DMS114 treated with DMSO at 0.1 percent for 48 hours (cell line): ENCODE results near the gene CIB4.

Source experiments
- DNase-seq: peaks from one replicate; lab custom pipeline; 2025; ENCODE audit not compliant: unreplicated experiment; lab: John Stamatoyannopoulos, UW

Gene CIB4

GRCh38 chr2:26623541-26624495 lies 17.3 kb downstream of the CIB4 start:
- DNase-seq, result no peak

GRCh38 chr2:26621469-26622199 lies 19.5 kb downstream of the CIB4 start:
- no peak for DNase-seq

- DNase-seq, result no peak
Measured at GRCh38 chr2:26620031-26620605, 21.0 kb downstream of the CIB4 start.

GRCh38 chr2:26619521-26619951 lies 21.6 kb downstream of the CIB4 start:
- DNase-seq, result no peak

GRCh38 chr2:26619096-26619495 lies 22.1 kb downstream of the CIB4 start:
- no peak for DNase-seq

DNA sequence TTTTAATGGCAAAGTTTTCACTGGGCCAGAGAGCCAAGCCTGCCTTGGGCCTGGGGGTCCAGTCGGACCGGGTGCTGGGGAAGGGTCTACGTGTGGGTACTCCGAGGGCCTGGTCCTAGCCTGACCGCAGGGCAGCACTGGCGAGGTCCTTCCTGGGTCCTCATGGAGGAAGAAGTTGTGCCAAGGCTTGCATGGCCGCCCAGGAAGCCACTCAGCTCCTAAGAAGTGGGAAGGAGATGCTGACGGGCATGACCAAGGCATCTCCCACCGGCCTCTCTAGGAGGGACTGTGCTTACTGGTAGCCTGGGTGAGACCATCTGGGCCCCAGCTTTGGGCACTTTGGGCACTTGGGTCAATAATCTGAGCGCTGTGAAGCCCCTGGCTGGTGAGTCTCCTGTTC lies 22.6 kb downstream of the CIB4 start:
- no peak for DNase-seq

- no peak for DNase-seq
Measured at GRCh38 chr2:26617588-26618083, 23.5 kb downstream of the CIB4 start.

- DNase-seq, result no peak
Measured at GRCh38 chr2:26616706-26617587, 24.2 kb downstream of the CIB4 start.

GRCh38 chr2:26615860-26616705 lies 25.1 kb downstream of the CIB4 start:
- DNase-seq, result no peak

DNA sequence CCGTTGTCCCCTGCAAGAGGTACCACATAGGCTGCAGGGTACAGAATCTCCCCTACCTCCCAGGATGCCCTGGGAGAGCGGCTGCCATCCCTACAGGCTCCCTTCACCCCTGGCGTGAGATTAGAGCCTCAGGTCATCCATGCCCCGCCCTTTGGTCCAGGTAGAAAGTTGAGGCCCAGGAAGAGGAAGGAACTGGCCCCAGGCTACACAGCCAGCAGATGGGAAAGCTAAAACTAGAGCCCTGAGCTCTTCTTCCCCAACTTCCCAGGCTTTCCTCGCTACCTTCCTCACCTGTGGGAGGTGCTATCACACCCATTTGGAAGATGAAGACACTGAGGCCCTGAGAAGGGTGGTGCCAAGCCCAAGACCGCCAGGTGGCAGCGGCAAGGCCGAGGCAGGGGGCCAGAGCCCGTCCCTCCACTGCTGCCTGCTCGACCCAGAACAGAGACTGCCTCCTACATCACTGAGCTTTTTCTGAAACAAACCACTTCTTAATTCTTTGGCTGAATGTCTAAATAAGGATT lies 25.8 kb downstream of the CIB4 start:
- no peak for DNase-seq

DNA sequence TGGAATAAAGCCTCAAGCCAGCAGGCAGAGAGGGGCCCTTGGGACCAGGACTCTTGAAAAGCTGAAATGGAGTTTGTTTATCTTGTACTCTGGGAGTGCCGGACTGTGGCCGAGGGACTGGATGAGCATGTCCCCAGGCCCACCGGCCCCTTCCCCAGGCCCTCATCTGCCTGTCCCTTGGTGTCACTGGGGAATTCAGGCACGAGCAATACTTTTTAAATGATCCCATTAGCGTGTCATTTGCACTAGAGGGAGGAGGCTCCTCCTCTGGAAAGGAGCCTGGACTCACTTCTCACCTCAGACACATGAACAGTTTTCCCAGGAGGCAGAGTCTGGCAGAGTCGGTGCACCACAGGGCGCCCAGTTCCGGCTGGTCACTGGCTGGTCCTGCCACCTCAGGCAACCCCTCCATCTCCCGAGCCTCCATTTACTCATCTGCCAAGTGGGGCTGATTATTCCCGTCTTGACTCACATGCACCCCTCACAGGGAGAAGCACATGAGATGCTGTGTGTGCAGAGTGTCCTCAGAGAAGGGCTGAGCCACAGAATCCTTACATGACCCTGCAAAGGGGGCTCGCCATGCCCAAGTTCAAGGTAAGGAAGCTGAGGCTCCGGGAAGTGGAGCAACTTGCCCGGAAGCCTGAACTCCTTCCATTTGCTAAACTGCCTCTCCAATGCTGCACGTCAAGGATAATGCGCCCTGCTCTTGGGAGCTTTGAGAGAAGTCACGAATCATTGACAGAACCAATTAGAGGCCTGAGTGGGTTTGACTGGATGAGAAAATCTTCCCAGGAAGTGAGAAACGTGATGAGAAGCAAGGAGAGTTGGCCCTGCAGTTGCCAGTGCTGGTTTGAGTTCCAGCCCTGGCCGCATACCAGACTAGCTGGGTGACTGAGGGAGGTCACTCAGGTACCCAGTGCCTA lies 26.7 kb downstream of the CIB4 start:
- no peak for DNase-seq

DNA sequence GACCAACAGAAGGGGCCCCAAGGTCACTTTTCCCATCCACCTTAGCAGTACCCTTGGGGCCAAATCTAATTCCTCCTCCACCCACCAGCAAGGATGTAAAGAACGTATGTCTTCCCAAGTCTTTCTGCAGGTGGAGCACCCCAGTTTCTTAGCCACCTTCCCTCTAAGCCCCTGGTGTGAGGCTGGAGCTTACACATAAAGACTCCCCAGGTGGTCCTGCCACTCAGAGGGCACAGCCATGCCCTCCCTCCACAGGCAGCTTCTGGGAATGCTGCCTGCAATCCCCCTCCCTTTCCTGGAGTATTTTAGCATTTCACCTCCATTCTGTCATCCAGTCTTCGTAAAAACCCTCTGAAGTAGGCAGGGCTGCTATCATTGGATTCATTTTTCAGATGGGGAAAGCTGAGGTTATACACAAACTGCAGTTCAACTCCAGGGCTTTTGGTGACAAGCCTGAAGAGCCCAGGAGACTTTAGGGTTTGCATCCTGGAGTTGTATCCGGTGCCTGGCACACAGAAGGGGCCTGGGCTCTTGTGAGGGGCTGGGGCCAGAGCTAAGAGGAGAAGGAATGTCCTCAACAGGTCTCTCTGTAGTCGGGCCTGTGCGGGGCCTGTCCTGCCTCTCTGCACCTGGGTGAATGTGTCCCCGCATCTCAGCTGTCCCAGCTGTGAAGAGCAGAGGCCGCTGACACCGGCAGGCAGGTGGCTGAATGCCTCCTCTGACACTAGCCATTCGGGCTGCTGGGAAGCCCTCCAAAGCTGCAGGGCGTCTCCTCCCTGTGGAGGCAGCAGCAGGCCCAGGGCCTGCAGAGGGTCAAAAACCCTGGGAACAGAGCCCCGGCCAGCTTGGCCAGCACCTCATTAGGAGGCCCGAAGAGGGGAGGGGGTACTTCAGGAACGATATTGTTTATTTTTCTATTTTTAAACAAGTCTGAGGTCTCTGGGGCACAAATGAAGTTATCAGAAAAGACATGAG lies 27.6 kb downstream of the CIB4 start:
- no peak for DNase-seq

- DNase-seq, result no peak
Measured at GRCh38 chr2:26612522-26613240, 28.5 kb downstream of the CIB4 start.

DNA sequence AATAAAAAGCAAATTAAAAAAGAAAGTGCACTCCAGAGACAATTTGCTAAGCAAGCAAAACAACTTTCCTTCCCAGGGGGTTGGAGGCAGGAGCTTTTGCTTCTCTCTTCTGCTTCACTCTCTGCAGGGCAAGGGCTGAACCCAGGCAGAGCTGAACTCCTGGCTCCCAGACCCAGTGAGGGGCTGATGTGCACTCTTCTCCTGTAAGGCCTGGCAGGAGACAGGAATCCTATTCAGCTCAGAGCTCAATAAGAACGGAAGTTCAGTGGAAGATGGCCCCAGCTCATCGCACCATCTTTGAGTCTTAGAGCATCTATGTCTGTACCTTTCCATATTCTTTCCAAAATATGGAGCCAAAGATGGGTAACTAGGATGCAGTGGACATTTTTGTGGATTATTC lies 29.1 kb downstream of the CIB4 start:
- no peak for DNase-seq

DNA sequence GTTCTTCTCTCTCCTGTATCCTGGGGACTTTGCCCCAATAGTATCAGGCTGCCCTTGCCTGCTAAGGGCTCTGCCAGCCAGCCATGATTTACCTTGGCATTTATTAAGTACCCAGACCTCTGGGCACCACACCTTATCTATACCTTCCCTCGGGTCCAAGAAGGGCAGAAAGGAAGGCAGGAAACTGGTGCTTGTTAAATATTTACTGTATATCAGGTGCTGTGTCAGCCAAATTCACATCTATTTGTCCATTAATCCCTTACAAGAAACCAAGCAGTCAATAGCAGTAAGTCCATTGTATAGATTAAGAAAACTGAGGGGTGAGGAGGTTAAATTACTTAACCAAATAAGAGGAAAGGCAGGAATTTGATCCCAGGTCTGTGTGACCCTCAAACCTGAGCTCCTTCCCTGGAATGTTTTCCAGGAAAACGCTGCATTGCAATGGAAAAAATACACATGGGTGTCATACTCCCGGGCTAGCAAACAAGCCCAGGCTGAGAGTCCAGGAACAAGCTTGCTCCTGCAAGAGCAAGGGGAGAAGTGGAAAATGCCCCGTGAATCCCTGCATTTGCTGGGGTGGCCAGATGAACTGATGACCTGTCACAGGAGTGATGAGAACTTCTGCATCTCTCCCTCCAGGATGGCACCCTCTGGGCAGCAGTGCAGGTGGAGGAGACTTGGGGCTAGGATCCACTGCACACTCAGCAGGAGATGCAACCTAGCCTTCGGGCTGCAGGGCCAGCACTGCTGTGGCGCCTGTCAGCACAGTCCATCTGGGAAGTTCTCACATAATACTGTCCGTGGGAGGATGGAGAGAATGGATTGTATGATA lies 30.4 kb downstream of the CIB4 start:
- no peak for DNase-seq

GRCh38 chr2:26609839-26610277 lies 31.3 kb downstream of the CIB4 start:
- DNase-seq, result no peak
